Measurements from ENCODE around the gene RNU4-1. TPM values are rescaled to one million over a fixed set of nuclear protein-coding genes. Genes with fewer than 3 reads are reported as not detected.
A peak's percentile ranks its signal among the peaks of the same experiment; 100 is the strongest.

Gene RNU4-1
- total and polyA plus RNA-seq, 10 of the 15 experiments (the other 5 are each of a cell fraction or from before 2014, with no cell fraction given): under 0.01 to 15,332 (median 7.1) TPM; not detected in 3

DNA sequence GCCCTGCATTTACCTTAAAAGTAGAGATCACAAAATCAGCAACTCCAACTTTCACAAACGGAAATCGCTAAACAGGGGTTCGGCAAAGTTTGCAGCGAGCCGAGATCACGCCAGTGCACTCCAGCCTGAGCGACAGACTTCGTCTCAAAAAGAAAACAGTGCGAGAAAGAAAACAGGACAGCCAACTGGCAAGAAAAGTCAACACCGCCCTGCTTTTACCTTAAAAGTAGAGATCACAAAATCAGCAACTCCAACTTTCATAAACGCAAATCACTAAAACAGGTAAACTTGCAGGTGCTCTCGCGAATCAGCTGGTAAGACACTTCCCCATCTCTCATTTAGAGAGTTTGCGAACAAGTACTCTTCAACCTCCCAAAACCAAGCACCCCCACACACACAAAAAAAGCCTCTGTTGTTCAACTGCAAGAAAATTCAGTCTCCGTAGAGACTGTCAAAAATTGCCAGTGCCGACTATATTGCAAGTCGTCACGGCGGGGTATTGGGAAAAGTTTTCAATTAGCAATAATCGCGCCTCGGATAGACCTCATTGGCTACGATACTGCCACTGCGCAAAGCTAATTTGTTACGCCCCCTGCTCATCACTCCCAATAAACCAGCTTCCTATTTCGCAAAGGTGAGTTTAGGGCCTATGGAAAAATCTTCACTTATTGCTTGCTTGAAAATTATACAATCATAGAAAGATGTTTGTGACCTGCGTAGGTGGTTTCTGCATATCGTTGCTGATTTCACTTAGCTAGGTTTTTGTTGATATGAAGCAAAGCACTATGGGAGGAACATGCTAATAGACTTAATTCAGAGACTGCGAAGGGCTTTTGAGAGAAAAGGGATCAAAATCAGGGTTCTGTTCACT lies at the start of gene RNU4-1 (continued):
- TF ChIP-seq IKZF1 (conservative IDR thresholded peaks at IDR 0.05) (peak; percentile 46; the same call in 1 of the 2 replicates), IKZF2 (IDR thresholded peaks at IDR 0.05) (peak; percentile 48 to 52; a peak in 3 of 4 replicates), RBBP5 (conservative IDR thresholded peaks at IDR 0.05) (no peak), ATF2 (IDR thresholded peaks at IDR 0.05; ENCODE audit: low read length) (peak; percentile 100), BRCA1 (IDR thresholded peaks at IDR 0.05; ENCODE audit: low read depth, low read length) (no peak), SIX5 (IDR thresholded peaks at IDR 0.05; ENCODE audit: low read depth, low read length, severe bottlenecking) (peak; percentile 46), ELK1 (IDR thresholded peaks at IDR 0.05; ENCODE audit: low read depth, low read length) (no peak), NFXL1 (IDR thresholded peaks at IDR 0.05; ENCODE audit: borderline replicate concordance) (no peak), MYB (IDR thresholded peaks at IDR 0.05; ENCODE audit: borderline replicate concordance, low read depth, low read length) (0 out of 2 replicates have a peak, but pooled peaks have one; percentile 65), ZNF217 (IDR thresholded peaks at IDR 0.05) (no peak), RFX5 (IDR thresholded peaks at IDR 0.05; ENCODE audit: low read depth, low read length) (no peak), PML (IDR thresholded peaks at IDR 0.05; ENCODE audit: low read length) (peak; percentile 100), ATF7 (IDR thresholded peaks at IDR 0.05; ENCODE audit: low read depth) (peak; percentile 66), BACH1 (IDR thresholded peaks at IDR 0.05; ENCODE audit: borderline replicate concordance) (peak; percentile 97), CBX3 (IDR thresholded peaks at IDR 0.05; ENCODE audit: borderline replicate concordance, low read depth) (no peak), MEF2A (IDR thresholded peaks at IDR 0.05; ENCODE audit: insufficient read depth, low read depth, low read length) (peak; percentile 94), KAT2A (conservative IDR thresholded peaks at IDR 0.05; ENCODE audit: control insufficient read depth, low read depth, low read length) (peak; percentile 62), HDGF (IDR thresholded peaks at IDR 0.05) (no peak), RELA (IDR thresholded peaks at IDR 0.05; ENCODE audit: borderline replicate concordance, partially characterized antibody) (no peak)
- TF ChIP-seq, protein P1, sequence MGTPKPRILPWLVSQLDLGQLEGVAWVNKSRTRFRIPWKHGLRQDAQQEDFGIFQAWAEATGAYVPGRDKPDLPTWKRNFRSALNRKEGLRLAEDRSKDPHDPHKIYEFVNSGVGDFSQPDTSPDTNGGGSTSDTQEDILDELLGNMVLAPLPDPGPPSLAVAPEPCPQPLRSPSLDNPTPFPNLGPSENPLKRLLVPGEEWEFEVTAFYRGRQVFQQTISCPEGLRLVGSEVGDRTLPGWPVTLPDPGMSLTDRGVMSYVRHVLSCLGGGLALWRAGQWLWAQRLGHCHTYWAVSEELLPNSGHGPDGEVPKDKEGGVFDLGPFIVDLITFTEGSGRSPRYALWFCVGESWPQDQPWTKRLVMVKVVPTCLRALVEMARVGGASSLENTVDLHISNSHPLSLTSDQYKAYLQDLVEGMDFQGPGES (IDR thresholded peaks at IDR 0.05): 0 out of 2 replicates have a peak, but pooled peaks have one; percentile 29
- TF ChIP-seq, protein P2, sequence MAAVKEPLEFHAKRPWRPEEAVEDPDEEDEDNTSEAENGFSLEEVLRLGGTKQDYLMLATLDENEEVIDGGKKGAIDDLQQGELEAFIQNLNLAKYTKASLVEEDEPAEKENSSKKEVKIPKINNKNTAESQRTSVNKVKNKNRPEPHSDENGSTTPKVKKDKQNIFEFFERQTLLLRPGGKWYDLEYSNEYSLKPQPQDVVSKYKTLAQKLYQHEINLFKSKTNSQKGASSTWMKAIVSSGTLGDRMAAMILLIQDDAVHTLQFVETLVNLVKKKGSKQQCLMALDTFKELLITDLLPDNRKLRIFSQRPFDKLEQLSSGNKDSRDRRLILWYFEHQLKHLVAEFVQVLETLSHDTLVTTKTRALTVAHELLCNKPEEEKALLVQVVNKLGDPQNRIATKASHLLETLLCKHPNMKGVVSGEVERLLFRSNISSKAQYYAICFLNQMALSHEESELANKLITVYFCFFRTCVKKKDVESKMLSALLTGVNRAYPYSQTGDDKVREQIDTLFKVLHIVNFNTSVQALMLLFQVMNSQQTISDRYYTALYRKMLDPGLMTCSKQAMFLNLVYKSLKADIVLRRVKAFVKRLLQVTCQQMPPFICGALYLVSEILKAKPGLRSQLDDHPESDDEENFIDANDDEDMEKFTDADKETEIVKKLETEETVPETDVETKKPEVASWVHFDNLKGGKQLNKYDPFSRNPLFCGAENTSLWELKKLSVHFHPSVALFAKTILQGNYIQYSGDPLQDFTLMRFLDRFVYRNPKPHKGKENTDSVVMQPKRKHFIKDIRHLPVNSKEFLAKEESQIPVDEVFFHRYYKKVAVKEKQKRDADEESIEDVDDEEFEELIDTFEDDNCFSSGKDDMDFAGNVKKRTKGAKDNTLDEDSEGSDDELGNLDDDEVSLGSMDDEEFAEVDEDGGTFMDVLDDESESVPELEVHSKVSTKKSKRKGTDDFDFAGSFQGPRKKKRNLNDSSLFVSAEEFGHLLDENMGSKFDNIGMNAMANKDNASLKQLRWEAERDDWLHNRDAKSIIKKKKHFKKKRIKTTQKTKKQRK (IDR thresholded peaks at IDR 0.05; ENCODE audit: low read depth, low read length): peak; percentile 63; the same call in 1 of the 2 replicates
- TF ChIP-seq, protein P3, sequence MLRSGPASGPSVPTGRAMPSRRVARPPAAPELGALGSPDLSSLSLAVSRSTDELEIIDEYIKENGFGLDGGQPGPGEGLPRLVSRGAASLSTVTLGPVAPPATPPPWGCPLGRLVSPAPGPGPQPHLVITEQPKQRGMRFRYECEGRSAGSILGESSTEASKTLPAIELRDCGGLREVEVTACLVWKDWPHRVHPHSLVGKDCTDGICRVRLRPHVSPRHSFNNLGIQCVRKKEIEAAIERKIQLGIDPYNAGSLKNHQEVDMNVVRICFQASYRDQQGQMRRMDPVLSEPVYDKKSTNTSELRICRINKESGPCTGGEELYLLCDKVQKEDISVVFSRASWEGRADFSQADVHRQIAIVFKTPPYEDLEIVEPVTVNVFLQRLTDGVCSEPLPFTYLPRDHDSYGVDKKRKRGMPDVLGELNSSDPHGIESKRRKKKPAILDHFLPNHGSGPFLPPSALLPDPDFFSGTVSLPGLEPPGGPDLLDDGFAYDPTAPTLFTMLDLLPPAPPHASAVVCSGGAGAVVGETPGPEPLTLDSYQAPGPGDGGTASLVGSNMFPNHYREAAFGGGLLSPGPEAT (IDR thresholded peaks at IDR 0.05; ENCODE audit: low read depth): no peak

Measured in GM12878 (cell line).